IMR-90 (cell line): Measurements from ENCODE around the gene KLHL17. TPM values are rescaled to one million over a fixed set of nuclear protein-coding genes. Genes with fewer than 3 reads are reported as not detected.

ENCODE experiments used
- ATAC-seq: fragments of 200-7000 bp; cut with Tn5 transposase; 2 replicates; pipeline ENCODE4 v1.9.1; 2020; ENCODE audit warnings: low read depth, mild to moderate bottlenecking, moderate library complexity
- BruUV-seq: library from RNA; stranded (reverse); fragments of 400-500 nt; replicated peaks from 2 replicates; lab custom pipeline; 2021; lab: Mats Ljungman, UMichigan
- CTCF ChIA-PET: fragments of 300-600 bp; formaldehyde crosslinking; extraction: SDS; loops from one replicate; lab custom pipeline; 2021; ENCODE audit warnings: antibody characterized with exemption; lab: Yijun Ruan, JAX
- POLR2A ChIA-PET: fragments of 300-600 bp; sonication (Branson Sonifier 250); formaldehyde crosslinking; loops from one replicate; lab custom pipeline; 2022; ENCODE audit warnings: antibody characterized with exemption; ENCODE audit not compliant: unreplicated experiment; lab: Charles Lee
- DNase-seq: peaks from one replicate; pipeline ENCODE4 v3.0.0; 2013
- H2AFZ ChIP-seq: replicated peaks from 2 replicates; pipeline ENCODE3; 2013; ENCODE audit warnings: low read length, mild to moderate bottlenecking; ENCODE audit not compliant: poor library complexity
- H2AK5ac ChIP-seq: 2 replicates; pipeline ENCODE4 v1.6.1; 2013; ENCODE audit warnings: low read depth, low read length, inconsistent platforms
- H2AK9ac ChIP-seq: replicated peaks from 2 replicates; pipeline ENCODE3; 2013; ENCODE audit warnings: mild to moderate bottlenecking, low read depth, low read length, moderate library complexity; ENCODE audit not compliant: poor library complexity
- H2BK120ac ChIP-seq: 2 replicates; pipeline ENCODE4 v1.6.1; 2013; ENCODE audit warnings: low read depth, low read length, inconsistent platforms
- H2BK15ac ChIP-seq: 3 replicates; pipeline ENCODE4 v1.6.1; 2013; ENCODE audit warnings: low read depth, low read length, inconsistent platforms
- H2BK20ac ChIP-seq: 2 replicates; pipeline ENCODE4 v1.6.1; 2013; ENCODE audit warnings: low read depth, mild to moderate bottlenecking, inconsistent platforms, low read length, moderate library complexity
- H2BK5ac ChIP-seq: 2 replicates; pipeline ENCODE4 v1.6.1; 2013; ENCODE audit warnings: mild to moderate bottlenecking, low read depth, low read length, inconsistent platforms; ENCODE audit not compliant: poor library complexity, severe bottlenecking
- H3K14ac ChIP-seq: replicated peaks from 2 replicates; pipeline ENCODE4 v1.6.1; 2013; ENCODE audit warnings: low read depth, low read length, inconsistent platforms
- H3K18ac ChIP-seq: 2 replicates; pipeline ENCODE4 v1.6.1; 2013; ENCODE audit warnings: low read depth, low read length, control low read depth
- H3K23ac ChIP-seq: 2 replicates; pipeline ENCODE4 v1.6.1; 2013; ENCODE audit warnings: low read depth, low read length, inconsistent platforms
- H3K27ac ChIP-seq: 2 replicates; pipeline ENCODE4 v1.5.1; 2013; ENCODE audit warnings: mild to moderate bottlenecking, control low read depth, low read length; ENCODE audit not compliant: insufficient read depth
- H3K27me3 ChIP-seq: 2 replicates; pipeline ENCODE4 v1.6.1; 2013; ENCODE audit warnings: low read length; ENCODE audit not compliant: control insufficient read depth, insufficient read depth
- H3K36me3 ChIP-seq: 2 replicates; pipeline ENCODE4 v1.6.1; 2013; ENCODE audit warnings: low read length, mixed read lengths; ENCODE audit not compliant: control insufficient read depth, insufficient read depth
- H3K4ac ChIP-seq: 2 replicates; pipeline ENCODE4 v1.6.1; 2013; ENCODE audit warnings: low read depth, low read length, inconsistent platforms
- H3K4me1 ChIP-seq: 2 replicates; pipeline ENCODE4 v1.6.1; 2013; ENCODE audit warnings: low read length, mixed read lengths; ENCODE audit not compliant: control insufficient read depth, insufficient read depth
- H3K4me2 ChIP-seq: 2 replicates; pipeline ENCODE4 v1.6.1; 2013; ENCODE audit warnings: low read depth, mild to moderate bottlenecking, control low read depth, low read length, moderate library complexity
- H3K4me3 ChIP-seq: 2 replicates; pipeline ENCODE4 v1.5.1; 2013; ENCODE audit warnings: low read depth, mild to moderate bottlenecking, control low read depth, low read length, moderate library complexity; ENCODE audit not compliant: insufficient read depth
- H3K56ac ChIP-seq: 2 replicates; pipeline ENCODE4 v1.6.1; 2013; ENCODE audit warnings: low read length, inconsistent platforms; ENCODE audit not compliant: insufficient read depth; ENCODE audit errors: extremely low read depth
- H3K79me1 ChIP-seq, 2 experiments: 2 replicates each; pipeline ENCODE4 v1.6.1; 2013; ENCODE audit warnings: low read length in 2 of 2, inconsistent platforms in 1 of 2, low read depth in 1 of 2
- H3K9ac ChIP-seq: 2 replicates; pipeline ENCODE4 v1.6.1; 2013; ENCODE audit warnings: low read depth, low read length, control low read depth
- H3K9me1 ChIP-seq: 2 replicates; pipeline ENCODE4 v1.6.1; 2013; ENCODE audit warnings: low read length, inconsistent platforms; ENCODE audit not compliant: insufficient read depth
- H3K9me3 ChIP-seq: 2 replicates; pipeline ENCODE4 v1.6.1; 2013; ENCODE audit warnings: low read length; ENCODE audit not compliant: control insufficient read depth, insufficient read depth
- H4K20me1 ChIP-seq: 2 replicates; pipeline ENCODE4 v1.6.1; 2013; ENCODE audit warnings: low read length, inconsistent platforms; ENCODE audit not compliant: insufficient read depth
- H4K5ac ChIP-seq: 2 replicates; pipeline ENCODE4 v1.6.1; 2013; ENCODE audit warnings: mild to moderate bottlenecking, low read depth, low read length, control low read depth
- H4K8ac ChIP-seq, 2 experiments: 2 replicates each; pipeline ENCODE4 v1.6.1; 2013; ENCODE audit warnings: low read depth in 2 of 2, low read length in 2 of 2, control low read depth in 1 of 2, inconsistent platforms in 1 of 2
- H4K91ac ChIP-seq: 2 replicates; pipeline ENCODE4 v1.6.1; 2013; ENCODE audit warnings: low read depth, low read length, inconsistent platforms; ENCODE audit not compliant: insufficient read depth
- NFE2L2 ChIP-seq: fragments of 150-350 bp; IDR thresholded peaks from 2 replicates; pipeline ENCODE4 v1.6.1; 2016; ENCODE audit warnings: low read depth, mild to moderate bottlenecking, low read length
- RAD21 ChIP-seq: IDR thresholded peaks from 2 replicates; pipeline ENCODE4 v1.6.1; 2012; ENCODE audit warnings: low read length, improper control_type of control experiment
- RCOR1 ChIP-seq: IDR thresholded peaks from 2 replicates; pipeline ENCODE4 v1.6.1; 2012; ENCODE audit warnings: mild to moderate bottlenecking, low read length, improper control_type of control experiment; ENCODE audit not compliant: insufficient replicate concordance
- WGBS, 2 experiments: methylation state at CpG; one replicate each; pipeline versions ENCODE4 v1.1.5 to v1.1.7; 2013; ENCODE audit warnings: missing lambda C conversion rate in 2 of 2; ENCODE audit not compliant: insufficient read length in 1 of 2; ENCODE audit errors: extremely low coverage in 2 of 2; 5-methylcytosine and 5-hydroxymethylcytosine counted together
- dilution Hi-C: fragments of 300-500 bp; cut with HindIII; formaldehyde crosslinking; loops from one replicate; pipeline ENCODE4 v1.14.3; 2018; ENCODE audit warnings: low sequenced_read_pairs; ENCODE audit not compliant: unreplicated experiment
- in situ Hi-C: fragments of 300-500 bp; cut with MboI; formaldehyde crosslinking; loops from 3 replicates; pipeline ENCODE4 v1.14.3; 2019; ENCODE audit warnings: low sequenced_read_pairs, inconsistent platforms, mixed read lengths
- intact Hi-C: fragments of 100-400 bp; cut with micrococcal nuclease; formaldehyde crosslinking; loops from 2 replicates; pipeline ENCODE4 v1.10.0; 2022
- polyA plus RNA-seq, 3 experiments: library from polyadenylated mRNA; depleted of rRNA; stranded (reverse); fragments of >200 nt; gene quantifications; 2 replicates each; pipeline ENCODE4 v1.2.3, GENCODE V29; 2012; ENCODE audit warnings: low replicate concordance in 1 of 3
- total RNA-seq: library from RNA; depleted of rRNA; stranded (reverse); fragments of >200 nt; gene quantifications from 2 replicates; pipeline ENCODE4 v1.2.3, GENCODE V29; 2012

KLHL17 gene
- total and polyA plus RNA-seq, 2 of the 4 experiments (the other 2 are of a cell fraction): 3.4 to 41.0 TPM

DNA sequence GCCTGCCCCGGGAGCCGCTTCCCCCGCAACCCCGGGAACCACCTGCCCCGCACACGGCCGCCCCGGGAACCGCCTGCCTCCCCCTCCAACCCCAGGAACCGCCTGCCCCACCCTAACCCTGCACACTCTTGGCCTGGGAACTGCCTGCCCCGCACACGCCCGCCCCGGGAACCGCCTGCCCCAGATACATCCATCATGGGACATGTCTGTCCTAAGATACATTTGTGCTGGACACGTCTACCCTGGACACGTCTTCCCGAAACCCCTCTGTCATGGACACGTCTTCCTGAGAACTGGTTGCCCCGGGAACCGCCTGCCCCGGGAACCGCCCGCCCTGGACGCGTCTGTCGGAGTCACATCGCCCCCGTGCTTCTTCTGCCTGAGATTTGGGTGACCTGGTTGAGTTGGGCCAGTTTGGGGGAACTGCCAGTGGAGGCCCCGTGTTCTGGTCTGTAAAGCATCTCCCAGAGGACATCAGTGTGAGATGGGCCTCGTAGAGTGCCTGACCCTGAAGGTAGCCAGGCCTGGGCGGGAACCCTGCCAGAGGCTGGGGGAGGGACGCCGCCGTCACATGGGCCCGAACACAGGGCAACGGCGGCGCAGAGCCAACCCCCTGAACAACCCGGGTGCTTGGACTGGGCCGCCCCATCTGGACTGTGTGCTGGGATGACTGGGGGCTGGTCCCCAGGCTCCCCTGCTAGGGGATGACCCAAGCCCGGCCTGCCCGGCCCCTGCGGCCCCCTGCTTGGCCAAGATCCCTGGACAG is 17.9 kb downstream of the KLHL17 start (continued):
- no peak for TF ChIP-seq RAD21

DNA sequence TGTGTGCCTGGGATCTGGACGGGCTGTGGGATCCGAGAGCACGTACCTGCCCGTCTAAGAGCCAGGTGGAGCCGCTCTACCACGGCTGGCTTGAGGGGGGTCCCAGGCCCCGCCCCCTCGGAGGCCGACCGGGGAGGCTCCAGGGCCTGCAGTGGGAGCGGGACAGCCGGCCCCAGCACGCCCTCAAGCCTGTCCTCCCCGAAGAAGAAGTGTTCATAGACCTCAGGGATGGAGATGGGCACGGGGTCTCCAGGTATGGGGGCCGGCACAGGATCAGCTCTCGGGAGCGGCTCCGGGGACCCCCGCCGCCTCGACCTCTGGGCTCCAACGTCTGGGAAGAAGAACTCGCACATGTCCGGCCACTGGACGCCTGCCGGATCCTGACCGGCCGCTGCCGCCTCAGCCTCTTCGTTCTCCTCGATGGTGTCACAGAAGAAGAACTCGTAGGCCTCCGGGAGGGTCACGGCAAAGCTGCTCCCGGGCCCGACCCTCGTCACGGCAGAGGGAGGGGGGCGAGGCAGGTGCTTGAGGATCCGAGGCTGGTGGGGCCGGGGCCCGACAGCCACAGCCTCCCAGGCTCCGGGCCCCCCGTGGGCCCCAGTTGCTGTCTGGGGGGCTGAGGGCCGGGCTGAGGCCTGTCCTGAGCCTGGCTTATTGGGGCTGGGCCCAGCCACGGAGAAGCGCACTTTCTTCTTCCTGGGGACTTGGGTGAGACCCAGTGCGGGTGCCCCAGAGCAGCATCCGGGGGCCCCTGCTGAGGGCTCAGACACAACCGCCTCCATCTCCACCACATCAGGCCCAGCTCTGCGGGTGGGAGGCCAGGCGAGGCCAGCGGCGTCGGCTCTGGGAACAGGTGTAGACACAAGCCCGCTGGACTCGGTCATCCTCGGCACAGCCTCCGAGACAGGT is 18.7 kb downstream of the KLHL17 start:
- no peak overlapping the region for H3K18ac ChIP-seq
- H2BK20ac ChIP-seq: no peak overlapping the region
- dilution Hi-C loops: no loop called here
- H2BK120ac ChIP-seq: no peak overlapping the region
- no peak overlapping the region for H2AK5ac ChIP-seq
- in situ Hi-C loops: no loop called here
- H2BK5ac ChIP-seq: no peak overlapping the region
- no peak overlapping the region for H2AFZ ChIP-seq
- H3K27ac ChIP-seq: no peak overlapping the region
- no peak overlapping the region for H4K8ac ChIP-seq
- H3K79me1 ChIP-seq: no peaks in the 10 kb centered on the region
- no peak overlapping the region for H3K4me3 ChIP-seq
- no peak overlapping the region for H3K14ac ChIP-seq
- ATAC-seq (no peak), DNase-seq (no peak)
- H3K56ac ChIP-seq: no peak overlapping the region
- no peak overlapping the region for H3K9ac ChIP-seq
- H3K4me2 ChIP-seq: no peak overlapping the region
- no peak overlapping the region for H3K23ac ChIP-seq
- H4K91ac ChIP-seq: no peak overlapping the region
- BruUV-seq: no TSS peak
- H2AK9ac ChIP-seq: no peak overlapping the region
- no peaks in the 10 kb centered on the region for H3K9me3 ChIP-seq
- H3K27me3 ChIP-seq: peaks cover 5% of the 10 kb centered on the region; the same call in 1 of the 2 replicates
- H3K36me3 ChIP-seq: no peaks in the 10 kb centered on the region
- no peaks in the 10 kb centered on the region for H3K9me1 ChIP-seq
- no peak overlapping the region for H4K5ac ChIP-seq
- H3K4me1 ChIP-seq: 0 out of 2 replicates have a peak, but pooled peaks cover 2% of the 10 kb centered on the region
- 84% methylated on average over 33 of the region's 60 CpGs; no CpG with 5 or more reads in 1 of the 2 experiments for WGBS, 2 experiments
- TF ChIP-seq NFE2L2: no peak
- no peak for TF ChIP-seq RCOR1
- no peak overlapping the region for H3K4ac ChIP-seq
- no peaks in the 10 kb centered on the region; the same call in 1 of the 2 replicates for H4K20me1 ChIP-seq
- H2BK15ac ChIP-seq: no peak overlapping the region
- CTCF ChIA-PET: no interaction called here
- POLR2A ChIA-PET: no interaction called here
- intact Hi-C loops: loop anchor here (5.0 kb wide), 1 partner anchor 77 kb away; no protein-coding TSS in a partner anchor
